GM21390 (cell line): Measurements from ENCODE around the gene NF1.
"Not testable (repeated sequence)": the region's sequence is repeated elsewhere in the genome, so short reads cannot be mapped to it uniquely, and the experiment has no call there.

Experiments
- ATAC-seq: cut with Tn5 transposase; IDR thresholded peaks from one replicate; pipeline ENCODE4 v1.9.1; 2021; ENCODE audit not compliant: unreplicated experiment

The NF1 gene

DNA sequence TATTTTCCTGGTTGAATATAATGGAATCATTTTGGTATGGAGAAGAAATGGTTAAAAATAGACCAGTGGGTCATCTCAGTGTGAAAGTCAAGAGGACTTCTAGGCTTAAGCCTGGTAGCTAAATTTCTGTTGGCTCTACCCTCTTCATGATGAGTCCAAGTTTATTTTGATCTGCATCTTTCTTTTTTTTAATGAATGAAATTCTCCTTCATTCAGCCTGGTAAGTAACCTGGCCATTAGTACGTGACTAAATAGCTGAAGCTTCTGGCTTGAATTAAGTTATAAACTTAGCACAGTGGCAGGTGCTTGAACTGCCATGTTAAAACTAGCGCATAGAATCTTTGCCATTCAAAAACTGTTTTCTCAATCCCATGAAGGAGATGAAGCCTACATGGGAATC lies 28.0 kb downstream of the NF1 start:
- no peak for ATAC-seq

GRCh38 chr17:31126318-31126717 lies 31.5 kb downstream of the NF1 start:
- no peak for ATAC-seq

DNA sequence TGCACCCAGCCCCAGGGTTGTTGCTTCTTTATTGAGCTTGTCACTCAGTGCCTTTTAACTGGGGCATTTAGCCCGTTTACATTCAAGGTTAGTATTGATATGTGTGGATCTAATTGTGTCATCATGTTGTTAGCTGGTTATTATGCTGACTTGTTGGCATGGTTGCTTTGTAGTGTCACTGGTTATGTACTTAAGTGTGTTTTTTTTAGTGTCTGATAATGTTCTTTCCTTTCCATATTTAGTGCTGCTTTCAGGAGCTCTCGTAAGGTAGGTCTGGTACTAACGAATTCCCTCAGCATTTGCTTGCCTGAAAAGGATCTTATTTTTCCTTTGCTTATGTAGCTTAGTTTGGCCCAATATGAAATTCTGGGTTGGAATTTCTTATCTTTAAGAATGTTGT lies 33.5 kb downstream of the NF1 start:
- no peak for ATAC-seq

GRCh38 chr17:31130286-31131224 lies 35.8 kb downstream of the NF1 start:
- ATAC-seq: no peak

- ATAC-seq: no peak
Measured at GRCh38 chr17:31131299-31131698, 36.5 kb downstream of the NF1 start.

DNA sequence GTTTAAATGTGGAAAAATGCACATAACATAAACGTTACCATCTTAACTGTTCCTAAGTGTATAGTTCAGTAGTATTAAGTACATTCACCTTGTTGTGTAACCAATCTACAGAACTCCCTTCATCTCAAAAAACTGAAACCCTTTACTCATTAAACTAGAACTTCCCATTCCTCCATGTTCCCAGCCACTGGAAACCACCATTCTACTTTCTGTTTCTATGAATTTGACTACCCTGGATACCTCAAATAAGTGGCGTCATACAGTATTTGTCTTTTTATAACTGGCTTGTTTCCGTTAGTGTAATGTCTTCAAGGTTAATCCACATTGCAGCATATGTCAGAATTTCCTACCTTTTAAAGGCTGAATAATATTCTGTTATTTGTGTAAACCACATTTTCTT lies 38.2 kb downstream of the NF1 start:
- ATAC-seq: no peak

DNA sequence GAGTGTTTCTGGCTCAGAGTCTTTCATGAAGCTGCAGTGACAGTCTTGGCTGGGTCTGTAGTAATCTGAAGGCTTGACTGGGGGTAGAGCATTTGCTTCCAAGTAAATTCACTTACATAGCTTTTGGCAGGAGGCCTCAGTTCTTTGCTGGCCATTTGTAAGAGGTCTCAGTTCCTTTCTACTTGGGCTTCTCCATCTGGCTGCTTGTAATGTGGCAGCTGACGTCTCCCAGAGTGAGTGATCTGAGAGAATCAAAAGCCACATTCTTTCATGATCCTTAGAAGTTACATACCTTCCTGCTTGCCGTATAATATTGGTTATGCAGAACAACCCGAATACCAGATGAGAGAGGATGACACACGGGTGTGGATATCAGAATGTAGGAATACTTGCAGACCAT lies 39.8 kb downstream of the NF1 start:
- no peak for ATAC-seq

- ATAC-seq: no peak
Measured at GRCh38 chr17:31136319-31136718, 41.5 kb downstream of the NF1 start.

- ATAC-seq: no peak
Measured at GRCh38 chr17:31140111-31140510, 45.3 kb downstream of the NF1 start.

DNA sequence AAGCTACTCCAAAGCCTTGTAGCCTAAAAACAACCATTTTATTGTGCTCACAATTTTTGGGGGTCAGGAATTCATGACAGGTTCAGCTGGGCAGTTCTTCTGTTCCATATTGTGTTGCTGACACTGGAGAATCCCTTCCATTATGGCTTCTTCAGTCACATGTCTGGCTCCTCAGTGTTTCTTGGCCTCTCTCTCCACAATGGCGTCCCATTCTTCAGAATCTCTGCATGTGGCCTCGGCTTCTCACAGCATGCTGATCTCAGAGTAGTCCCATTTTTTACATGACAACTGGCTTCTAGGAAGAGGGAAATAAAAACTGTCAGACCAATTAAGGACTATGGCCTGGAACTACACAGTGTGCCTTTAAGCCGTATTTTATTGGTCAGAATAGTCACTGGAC lies 49.7 kb downstream of the NF1 start:
- no peak for ATAC-seq

- ATAC-seq: no peak
Measured at GRCh38 chr17:31144836-31145235, 50.1 kb downstream of the NF1 start.

DNA sequence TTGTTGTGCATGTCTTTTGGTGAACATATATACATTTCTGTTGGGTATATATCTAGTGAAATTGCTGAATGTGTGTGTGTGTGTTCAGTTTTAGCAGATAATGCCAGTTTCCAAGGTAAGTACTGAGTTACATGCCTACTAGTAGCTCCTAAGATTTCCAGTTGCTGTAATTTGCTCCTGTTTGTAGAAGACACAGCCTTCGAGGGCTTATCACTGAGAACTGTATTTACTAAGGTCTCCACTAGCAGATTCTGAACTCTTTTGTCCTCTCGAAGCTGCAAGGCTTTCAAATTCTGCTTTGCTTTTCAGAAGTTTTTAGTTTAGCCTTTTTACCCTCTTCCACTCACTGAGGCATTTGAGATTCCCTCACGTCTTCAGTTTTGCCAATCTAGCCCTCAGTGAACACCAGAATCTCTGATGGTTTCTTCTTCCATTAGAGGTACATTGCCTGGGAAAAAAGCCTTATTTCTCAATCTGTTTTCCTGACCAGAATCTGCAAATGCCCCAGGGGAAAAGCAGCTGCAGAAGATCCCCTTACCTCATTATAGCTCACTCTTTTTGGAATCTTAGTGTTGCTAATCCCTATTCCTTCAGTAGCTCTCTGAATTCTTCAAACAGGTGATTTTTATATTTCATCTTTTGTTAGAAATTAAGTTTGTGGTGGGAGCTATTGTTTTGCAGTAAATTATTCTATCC lies 52.9 kb downstream of the NF1 start:
- no peak for ATAC-seq

DNA sequence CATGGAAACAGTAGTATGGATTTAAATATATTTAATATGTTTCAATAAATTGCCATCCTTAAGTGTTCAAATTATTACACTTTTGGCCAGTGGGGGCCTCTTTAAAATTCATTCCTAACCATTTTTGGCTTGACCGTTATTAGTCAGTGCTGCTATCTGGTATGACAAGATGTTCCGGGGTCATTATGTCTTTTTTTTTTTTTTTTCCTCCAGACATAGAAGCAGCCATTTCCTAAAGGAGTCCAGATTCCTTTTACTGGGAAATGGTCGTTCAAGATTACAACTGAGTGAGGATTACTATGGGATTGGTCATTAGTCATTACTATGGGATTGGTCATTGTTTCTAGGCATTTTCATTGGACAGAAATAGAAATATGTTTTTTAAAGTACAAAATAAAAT lies 53.4 kb downstream of the NF1 start:
- ATAC-seq: no peak

DNA sequence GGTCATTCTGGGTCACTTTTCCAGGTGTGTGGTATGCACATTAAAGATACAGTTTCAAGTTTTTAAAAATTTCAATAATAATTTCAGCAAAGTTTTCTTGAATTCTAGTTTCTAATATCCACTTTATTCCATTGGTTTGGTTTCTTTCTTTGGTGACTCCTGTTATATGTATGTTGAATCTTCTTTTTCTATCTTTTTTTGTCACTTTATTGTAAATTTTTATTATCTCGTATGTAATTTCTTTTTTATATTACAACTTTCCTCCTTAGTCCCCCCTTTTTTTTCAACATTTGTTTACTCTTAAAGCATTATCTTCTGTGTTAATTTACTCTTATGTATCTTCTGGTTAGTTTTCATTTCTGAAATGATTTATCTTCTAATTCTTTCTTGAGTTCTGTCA lies 57.5 kb downstream of the NF1 start:
- no peak for ATAC-seq

DNA sequence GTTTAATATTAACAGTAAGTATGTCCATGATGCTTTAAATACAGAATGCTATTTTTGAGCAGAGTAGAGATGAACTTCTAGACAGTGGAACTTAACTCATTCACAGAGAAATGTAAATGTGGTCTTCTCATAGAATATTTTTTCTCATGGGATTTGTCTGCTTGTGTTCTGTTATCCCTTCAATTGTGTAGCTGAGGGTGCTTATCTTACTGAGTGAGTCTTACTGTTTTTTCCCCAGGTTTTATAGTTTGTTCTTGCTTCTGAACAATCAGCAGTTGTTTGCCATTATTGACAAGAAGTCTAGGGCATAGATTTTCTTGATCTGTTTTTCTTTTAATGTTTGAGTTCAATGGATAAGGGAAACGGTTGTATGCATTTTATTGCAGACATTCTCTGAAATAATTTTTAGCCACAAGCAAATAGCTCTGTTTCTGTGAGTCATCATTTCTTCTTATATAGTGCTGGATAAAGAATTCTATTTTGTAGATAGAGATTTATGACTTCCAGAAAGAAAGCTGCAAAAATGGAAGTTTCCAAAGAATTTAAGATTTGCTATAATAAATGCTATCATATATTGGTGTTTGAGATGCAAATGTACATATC lies 60.5 kb downstream of the NF1 start:
- no peak for ATAC-seq

DNA sequence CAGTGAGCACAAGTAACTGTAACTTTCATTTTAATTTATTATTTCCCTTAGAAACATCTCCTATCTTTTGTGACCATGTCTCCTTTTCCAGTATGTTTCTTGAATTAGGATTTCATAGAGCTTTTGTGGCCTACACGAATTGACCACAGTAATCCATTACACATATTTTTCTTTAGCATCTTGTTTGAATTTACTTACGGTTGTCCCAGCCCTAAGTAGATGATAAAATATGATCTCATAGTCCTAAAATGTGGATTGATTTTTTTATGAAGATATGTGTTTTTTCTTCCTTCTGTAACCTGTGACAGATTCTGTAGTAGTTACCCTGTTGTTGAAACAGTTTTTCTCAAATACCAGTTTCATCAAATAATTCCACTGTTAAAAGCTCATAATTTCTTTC lies 61.5 kb downstream of the NF1 start:
- ATAC-seq: no peak

GRCh38 chr17:31156864-31157263 lies 62.1 kb downstream of the NF1 start:
- ATAC-seq: not testable (repeated sequence)

DNA sequence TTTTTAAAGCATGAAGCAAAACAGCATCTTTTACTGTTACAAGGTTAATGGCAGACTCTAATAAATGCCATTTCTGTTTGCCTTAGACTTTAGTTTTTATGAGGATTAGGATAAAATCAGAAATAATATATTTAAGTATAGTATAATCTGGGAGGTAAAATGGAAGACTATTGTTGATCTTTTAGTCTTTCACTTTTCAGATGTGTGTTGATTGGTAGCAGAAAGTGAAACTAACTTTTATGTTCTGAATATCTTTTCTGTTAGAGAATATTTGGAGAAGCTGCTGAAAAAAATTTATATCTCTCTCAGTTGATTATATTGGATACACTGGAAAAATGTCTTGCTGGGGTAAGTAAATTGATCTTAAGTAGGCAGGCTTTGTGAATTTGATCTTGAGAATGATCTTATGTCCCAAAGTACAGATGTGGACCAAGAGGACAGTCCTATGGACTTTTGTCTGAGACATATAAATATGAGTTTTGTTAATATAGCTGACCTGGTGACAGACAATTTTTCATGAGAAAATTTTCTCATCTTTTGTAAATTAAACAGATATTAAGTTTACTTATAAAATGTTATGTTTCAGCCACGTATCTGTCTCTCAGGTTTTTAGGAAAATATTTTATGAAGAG lies 64.1 kb downstream of the NF1 start:
- ATAC-seq: no peak

- ATAC-seq: no peak
Measured at GRCh38 chr17:31163091-31163781, 68.5 kb downstream of the NF1 start.

DNA sequence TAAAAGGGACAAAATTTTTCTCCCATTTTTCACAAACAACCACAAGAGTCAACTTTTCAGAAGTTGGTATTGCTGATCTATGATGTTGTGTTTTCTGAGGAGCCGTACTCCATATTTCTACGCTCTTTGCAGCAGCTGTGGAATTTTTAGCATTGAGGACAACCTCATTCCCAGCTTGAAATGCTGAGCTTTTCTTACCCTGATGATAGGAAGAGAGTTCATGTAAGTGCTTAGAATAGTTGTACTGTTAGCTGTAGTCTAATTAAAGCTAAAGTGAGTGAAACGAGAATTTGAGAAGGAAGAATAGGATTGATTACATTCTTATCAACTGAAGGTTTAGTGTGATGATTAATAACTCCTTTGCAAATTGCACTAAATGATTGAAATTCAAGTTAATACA lies 72.3 kb downstream of the NF1 start:
- ATAC-seq: no peak

GRCh38 chr17:31171701-31172100 lies 76.9 kb downstream of the NF1 start:
- ATAC-seq: no peak
